GM18526 (cell line): Measurements from ENCODE around the gene PLIN4.

ENCODE experiments used
- POLR2A ChIP-seq: IDR thresholded peaks from 3 replicates; pipeline ENCODE4 v1.6.1; 2011; ENCODE audit not compliant: insufficient read length; ENCODE audit errors: extremely low read depth

PLIN4 gene

DNA sequence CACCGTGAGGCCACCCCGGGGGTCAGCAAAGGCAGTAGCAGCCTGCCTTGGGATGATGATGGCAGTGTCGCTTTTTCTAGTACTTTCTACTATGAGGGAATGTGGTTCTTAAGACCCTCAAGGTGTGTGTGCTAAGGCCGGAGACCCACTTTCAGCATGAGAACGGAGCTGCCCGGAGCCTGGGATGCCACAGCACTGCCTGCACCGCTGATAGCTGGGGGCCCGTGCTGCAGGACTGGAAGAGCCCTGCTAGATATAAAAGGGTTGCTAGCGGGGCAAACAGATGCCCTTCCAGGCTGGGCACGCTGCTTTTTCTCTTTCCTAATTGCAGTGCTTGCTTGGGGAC lies 14.5 kb downstream of the PLIN4 start:
- TF ChIP-seq POLR2A, result no peak

DNA sequence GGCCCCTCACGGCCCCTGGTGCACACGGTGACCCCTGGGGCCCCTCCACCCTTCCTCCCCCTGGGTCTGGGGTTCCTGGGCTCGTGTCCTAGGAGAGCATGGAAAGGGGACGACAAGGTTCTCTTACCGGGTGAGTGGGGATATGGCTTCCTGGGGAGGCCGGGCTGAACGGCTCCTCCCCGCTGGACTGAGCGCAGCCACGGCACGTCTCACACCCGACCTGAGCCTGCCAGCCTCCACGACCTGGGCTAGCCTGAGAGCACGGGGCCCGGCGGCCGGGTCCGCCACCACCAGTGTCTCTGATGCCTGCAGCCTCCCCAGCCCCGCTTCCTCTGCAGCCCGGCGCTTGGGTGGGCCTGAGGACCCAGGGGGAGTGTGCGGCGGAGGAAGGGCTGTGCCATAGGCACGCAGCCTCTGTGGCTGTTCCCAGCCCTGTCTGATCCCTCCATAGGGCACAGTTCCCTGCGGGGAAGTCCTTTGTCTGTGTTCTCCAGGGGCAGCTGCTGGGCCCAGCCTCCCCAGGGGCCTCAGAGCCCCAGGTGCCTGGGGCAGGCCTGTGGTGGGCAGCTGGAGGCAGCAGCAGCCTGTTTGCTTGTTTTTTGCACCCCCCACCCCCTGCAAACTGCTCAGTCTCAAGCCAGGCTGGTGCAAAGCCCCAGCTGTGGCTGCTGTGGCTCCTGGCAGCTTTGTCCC lies 15.0 kb downstream of the PLIN4 start:
- no peak for TF ChIP-seq POLR2A

DNA sequence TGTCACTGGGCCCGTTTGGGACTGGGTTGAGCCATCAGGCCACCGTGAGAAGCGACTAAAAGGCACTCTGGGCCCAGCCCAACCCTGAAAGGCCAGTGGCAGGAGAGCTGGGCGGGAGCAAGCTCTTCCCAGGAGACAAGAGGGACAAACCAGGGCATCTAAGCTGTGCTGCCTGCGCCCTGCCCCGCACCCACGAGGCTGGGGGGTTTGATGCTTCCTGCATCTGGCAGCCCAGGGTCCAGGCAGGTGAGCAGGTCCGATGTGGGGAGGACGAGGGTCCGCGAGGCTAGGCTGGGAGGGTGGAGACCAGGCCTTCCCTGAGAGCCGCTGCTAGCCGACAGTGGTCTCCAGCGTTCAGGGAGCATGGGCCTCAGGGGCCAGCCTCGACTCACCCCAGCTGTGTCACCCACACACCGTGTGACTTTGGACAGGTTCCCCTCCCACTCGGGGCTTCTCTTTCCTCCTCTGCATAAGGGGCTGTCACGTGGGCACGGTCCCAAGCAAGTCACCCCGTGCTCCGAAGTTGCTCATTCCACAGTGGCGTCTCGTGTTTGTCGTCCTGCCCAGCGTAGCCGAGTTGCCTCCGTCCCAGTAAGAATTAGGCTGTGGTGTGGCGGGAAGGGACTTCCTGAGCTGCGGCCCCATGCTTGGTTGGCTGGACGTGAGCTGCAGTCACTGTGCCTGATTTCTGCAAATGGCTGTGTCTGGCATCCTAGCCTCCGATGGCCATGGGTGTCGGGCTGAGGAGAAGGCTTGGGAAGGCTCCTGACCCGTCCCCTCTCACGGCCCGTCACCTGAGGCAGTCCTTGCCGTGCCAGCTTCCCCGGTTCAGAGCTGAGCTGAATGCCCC lies 15.8 kb downstream of the PLIN4 start:
- TF ChIP-seq POLR2A, result no peak

DNA sequence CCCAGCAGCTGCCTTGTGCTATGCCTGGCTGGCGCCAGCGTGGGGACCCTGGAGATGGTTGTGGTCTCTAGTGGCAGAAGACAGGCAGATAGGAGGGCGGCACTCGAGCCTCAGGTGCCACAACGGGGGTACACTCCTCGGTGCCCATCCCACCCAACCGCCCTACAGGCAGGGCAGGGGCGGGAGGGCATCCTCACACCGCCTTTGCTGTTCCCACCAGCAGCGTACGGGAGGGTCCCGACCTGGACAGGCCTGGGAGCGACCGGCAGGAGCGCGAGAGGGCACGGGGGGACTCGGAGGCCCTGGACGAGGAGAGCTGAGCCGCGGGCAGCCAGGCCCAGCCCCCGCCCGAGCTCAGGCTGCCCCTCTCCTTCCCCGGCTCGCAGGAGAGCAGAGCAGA lies 16.6 kb downstream of the PLIN4 start:
- no peak for TF ChIP-seq POLR2A

DNA sequence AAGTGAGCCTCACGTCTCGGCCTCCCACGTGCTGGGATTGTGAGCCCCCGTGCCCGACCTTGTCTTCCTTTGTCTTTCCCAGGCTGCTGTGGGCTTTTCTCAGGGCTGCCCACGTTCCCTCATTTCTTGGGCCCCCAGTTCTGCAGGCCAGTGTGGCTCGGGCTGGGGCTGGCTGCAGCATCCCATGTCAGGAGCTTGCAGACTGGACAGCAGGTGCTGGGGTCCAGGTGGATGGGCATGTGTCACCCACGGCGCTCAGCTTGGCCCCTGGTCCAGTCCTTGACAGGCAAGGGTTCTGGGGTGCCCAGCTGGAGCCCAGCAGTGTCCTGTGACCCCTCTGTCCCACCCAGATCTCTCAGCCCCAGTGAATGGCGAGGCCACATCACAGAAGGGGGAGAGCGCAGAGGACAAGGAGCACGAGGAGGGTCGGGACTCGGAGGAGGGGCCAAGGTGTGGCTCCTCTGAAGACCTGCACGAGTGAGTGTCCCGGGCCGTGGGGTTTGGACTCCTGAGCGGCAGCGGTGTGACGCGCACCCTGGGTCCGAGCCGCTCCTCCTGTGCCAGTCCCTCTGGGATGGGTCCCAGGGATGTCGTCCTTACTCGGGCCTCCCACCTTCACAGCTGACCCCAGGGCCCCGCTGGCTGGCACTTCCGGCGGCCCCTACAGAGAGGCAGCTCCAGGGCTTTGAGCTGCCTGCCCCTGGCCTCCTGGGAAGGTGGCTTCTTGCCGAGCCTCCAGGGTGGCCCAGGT lies 17.3 kb downstream of the PLIN4 start:
- no peak for TF ChIP-seq POLR2A

DNA sequence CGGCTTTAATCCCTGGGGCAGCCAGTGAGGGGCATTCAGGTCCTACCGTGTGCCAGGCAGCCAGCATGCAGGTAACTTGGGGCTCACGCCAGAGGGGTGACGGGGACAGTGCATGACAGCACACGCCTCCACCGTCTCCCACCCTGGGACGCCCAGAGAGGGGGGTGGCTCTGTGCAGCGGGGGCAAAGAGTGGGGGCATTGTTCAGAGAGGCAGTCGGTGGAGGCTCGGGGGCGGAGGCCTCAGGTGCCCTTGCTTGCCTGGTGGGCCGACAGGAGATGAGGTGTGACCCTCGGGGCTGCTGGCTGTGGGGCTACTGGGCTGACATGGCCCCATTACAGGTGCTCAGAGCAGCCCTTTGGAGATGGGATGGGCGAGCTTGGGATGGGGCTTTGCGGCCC lies 18.4 kb downstream of the PLIN4 start:
- no peak for TF ChIP-seq POLR2A

DNA sequence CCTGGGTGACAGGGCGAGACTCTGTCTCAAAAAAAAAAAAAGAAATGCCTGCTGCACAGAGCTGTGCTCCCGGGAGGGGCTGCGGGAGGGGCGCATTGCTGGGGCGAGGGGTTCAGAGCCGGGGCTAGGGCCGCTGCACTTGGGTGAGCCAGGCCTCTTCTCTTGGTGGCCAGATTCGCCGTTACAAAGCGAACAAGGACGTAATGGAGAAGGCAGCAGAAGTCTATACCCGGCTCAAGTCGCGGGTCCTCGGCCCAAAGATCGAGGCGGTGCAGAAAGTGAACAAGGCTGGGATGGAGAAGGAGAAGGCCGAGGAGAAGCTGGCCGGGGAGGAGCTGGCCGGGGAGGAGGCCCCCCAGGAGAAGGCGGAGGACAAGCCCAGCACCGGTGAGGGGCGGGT lies 19.0 kb downstream of the PLIN4 start:
- TF ChIP-seq POLR2A, result no peak

DNA sequence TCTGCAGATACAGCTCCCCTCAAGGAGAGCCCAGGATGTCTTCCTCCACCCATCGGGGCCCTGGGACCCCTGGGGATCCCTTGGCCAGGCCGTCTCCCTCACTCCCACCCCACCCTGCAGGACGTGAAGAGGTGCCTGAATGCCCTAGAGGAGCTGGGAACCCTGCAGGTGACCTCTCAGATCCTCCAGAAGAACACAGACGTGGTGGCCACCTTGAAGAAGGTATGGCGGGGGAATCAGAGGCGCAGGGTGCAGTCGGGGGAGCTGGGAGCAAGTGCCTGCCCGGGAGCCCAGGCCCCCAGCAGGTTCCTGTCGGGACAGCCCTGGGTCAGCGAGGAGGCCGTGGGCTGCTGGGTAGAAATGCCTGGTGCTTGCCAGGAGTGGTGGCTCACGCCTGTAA lies 19.6 kb downstream of the PLIN4 start:
- TF ChIP-seq POLR2A, result no peak

DNA sequence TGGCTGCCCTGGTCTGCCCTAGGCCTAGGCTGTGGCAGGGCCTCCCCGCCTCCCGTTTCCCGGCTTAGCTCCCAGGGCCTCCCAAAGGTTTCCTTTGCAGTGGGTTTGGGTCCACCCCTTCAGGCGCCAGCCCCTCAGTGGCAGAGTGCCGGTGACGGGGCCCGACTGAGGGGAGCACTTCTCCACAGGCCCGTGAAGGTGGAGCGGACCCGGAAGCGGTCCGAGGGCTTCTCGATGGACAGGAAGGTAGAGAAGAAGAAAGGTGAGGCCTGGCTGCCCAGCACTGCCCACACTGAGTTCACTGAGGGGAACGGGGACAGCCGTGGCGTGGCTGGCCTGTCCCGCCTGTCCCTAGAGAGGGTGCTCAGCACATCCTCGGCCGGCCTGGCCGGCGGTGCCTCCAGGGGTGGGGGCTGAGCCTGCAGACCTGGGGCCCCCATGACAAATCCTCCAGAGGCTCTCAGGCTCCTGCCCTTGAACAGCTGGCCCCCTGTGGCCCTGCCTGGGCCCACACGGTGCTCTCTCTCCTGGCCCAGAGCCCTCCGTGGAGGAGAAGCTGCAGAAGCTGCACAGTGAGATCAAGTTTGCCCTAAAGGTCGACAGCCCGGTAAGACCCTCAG lies 20.4 kb downstream of the PLIN4 start:
- TF ChIP-seq POLR2A, result no peak

DNA sequence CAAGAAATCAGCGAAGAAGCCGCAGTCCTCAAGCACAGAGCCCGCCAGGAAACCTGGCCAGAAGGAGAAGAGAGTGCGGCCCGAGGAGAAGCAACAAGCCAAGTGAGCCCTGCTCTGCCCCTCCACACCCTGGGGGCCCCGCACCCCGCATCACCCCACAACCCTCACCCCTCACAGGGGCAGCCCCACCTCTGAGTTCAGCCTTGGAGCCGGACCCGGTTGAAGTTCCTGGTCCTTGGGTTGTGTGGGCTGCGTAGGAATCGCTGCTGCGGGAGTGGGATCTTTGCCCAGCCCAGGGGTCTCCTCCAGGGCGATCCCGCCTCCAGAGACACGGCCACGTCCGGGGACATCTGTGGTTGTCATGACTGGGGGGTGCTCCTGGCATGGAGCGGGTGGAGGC lies 22.0 kb downstream of the PLIN4 start:
- TF ChIP-seq POLR2A, result no peak

DNA sequence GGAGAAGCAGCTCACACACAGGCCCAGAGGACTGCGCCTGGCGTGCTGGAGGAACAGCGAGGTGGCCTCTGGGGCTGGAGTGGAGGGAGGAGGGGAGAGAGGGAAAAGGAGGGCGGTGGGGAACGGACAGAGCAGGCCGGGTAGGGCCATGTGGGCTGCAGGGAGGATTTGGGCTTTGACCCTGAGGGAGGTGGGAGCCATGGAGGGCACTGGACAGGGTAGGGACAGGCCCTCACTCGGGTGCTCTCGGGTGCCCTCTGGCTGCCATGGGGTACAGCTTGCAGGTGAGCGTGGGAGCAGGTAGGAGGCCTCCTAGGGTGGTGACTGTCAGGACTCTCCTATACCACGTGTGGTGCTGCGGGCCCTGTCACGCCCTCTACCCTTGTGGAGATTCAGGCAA lies 22.8 kb downstream of the PLIN4 start:
- TF ChIP-seq POLR2A, result no peak

DNA sequence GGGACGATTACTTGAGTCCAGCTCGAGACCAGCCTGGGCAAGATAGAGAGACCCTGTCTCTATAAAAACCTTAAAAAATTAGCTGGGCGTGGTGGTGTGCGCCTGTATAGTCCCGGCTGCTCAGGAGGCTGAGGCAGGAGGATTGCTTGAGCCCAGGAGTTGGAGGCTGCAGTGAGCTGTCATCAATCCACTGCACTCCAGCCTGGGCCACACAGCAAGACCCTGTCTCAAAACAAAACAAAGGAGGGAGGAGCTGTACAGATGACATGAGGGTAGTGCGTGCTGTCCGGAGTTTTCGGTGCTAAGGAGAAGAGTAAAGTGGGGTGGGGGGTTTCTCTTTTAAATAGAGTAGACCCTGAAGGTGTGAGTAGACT lies 23.6 kb downstream of the PLIN4 start:
- no peak for TF ChIP-seq POLR2A

DNA sequence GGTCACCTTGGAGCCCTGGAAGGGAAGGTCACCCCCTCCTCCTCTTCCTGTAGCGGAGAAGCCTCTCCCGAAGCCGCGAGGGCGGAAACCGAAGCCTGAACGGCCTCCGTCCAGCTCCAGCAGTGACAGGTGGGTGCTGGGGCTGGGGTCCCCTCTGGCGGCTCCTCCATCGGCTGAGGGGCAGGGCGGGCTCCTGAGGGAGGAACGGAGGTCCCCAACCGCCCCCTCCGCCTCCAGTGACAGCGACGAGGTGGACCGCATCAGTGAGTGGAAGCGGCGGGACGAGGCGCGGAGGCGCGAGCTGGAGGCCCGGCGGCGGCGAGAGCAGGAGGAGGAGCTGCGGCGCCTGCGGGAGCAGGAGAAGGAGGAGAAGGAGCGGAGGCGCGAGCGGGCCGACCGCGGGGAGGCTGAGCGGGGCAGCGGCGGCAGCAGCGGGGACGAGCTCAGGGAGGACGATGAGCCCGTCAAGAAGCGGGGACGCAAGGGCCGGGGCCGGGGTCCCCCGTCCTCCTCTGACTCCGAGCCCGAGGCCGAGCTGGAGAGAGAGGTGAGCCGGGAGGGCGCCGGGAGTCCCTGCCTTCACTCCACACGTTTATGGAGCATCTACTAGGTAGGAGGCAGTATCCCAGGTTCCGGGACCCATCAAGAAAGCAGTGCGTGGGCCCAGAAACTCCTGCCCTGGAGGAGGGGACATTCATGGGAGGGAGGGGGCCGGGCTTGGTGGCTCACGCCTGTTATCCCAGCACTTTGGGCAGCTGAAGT lies 24.2 kb downstream of the PLIN4 start:
- TF ChIP-seq POLR2A, result no peak

DNA sequence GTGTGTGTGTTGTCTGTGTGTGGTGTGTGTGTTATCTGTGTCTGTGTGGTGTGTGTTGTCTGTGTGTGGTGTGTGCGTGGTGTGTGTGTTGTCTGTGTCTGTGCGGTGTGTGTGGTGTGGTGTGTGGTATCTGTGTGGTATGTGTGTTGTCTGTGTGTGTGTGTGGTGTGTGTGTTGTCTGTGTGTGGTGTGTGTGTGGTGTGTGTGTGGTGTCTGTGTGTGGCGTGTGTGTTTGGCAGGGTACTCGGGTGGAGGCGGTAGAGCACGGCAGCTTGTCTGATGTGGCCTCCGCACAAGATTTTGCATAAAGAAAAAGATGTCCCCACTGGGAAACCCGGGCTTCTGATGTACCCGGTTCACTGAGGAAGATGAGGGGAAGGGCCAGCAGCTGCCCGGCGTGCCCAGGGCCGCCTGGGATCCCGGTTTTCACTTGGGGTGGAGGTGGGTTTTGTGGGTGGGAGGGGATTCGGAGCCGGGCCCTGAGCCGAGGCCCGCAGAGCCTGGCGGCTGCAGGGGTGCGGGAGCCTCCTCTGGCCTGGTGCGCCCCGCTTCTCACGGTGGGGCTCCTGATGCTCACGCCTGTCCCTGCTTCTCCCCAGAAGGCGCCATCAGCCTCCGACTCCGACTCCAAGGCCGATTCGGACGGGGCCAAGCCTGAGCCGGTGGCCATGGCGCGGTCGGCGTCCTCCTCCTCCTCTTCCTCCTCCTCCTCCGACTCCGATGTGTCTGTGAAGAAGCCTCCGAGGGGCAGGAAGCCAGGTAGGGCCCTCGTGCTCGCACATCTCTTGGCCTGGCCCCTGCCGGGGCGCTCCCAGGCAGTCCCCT lies 25.0 kb downstream of the PLIN4 start:
- TF ChIP-seq POLR2A, result no peak

DNA sequence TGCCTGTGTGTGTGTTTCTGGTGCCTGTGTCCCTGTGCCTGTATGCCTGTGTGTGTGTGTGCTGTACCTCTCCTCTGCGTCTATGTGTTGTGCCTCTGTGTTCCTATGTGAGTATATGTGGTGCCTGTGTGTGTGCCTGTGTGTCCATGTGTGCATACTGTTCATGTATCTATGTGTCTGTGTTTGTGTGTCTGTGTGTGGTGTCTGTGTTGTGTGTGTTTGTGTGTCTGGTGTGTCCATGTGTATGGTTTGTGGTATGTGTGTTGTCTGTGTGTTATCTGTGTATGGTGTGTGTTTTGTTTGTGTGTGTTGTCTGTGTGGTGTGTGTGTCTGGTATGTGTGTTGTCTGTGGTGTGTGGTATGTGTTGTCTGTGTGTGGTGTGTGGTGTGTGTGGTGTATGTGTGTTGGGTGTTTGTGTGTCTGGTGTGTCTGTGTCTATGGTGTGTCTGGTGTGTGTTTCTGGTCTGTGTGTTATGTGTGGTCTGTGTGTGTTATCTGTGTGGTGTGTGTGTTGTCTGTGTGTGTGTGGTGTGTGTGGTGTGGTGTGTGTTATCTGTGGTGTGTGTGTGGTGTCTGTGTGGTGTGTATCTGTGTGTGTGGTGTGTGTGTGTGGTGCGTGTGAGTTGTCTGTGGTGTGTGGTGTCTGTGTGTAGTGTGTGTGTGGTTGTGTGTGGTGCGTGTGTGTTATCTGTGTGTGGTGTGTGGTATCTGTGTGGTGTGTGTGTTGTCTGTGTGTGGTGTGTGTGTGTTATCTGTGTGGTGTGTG lies 25.8 kb downstream of the PLIN4 start:
- no peak for TF ChIP-seq POLR2A
